PFSK-1 (cell line): ENCODE measurements around the gene RTP2.

ENCODE experiments used
- FOXP2 ChIP-seq: optimal IDR thresholded peaks from 2 replicates; pipeline ENCODE3; 2011; ENCODE audit warnings: borderline replicate concordance, control low read depth, inconsistent platforms; ENCODE audit not compliant: insufficient read depth; ENCODE audit errors: extremely low read length, extremely low read depth
- POLR2AphosphoS5 ChIP-seq: IDR thresholded peaks from 2 replicates; pipeline ENCODE4 v1.6.1; 2012; ENCODE audit warnings: low read depth, mild to moderate bottlenecking, control low read depth, low read length, moderate library complexity
- SIN3A ChIP-seq: IDR thresholded peaks from 2 replicates; pipeline ENCODE4 v1.6.1; 2012; ENCODE audit warnings: mild to moderate bottlenecking, low read length, moderate library complexity, borderline replicate concordance; ENCODE audit not compliant: insufficient read depth
- TAF1 ChIP-seq: IDR thresholded peaks from 2 replicates; pipeline ENCODE4 v1.6.1; 2012; ENCODE audit warnings: low read length, control low read depth, borderline replicate concordance; ENCODE audit not compliant: insufficient read depth
- TF ChIP-seq, protein P1 (sequence below), 2 experiments: IDR thresholded peaks; 2 replicates each; pipeline versions ENCODE4 v1.6.1 to v1.8.0; 2011 to 2012; ENCODE audit warnings: low read depth in 2 of 2, low read length in 2 of 2, control low read depth in 1 of 2, inconsistent platforms in 1 of 2, mild to moderate bottlenecking in 1 of 2, moderate library complexity in 1 of 2; ENCODE audit not compliant: insufficient read depth in 1 of 2

The RTP2 gene

DNA sequence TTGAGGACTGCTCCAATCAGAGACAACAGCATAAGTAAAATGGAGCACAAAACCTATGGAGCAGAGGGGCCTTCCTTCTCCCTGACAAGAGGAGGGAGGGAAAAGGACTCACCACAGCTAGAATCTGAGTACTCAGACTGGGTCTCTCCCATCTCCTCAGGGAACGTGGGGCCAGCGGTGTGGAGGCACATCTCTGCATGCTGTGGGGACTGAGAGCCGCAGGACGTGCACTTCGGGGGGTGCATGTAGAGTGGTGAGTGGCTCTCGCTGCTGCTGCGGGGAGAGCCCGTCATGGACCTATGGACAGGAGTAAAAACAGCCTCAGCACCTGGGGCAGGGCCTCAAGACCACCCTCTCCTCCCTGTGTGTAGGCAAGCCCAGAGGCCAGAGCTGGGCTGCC lies 25.9 kb upstream of the RTP2 start:
- TF ChIP-seq, protein P1, sequence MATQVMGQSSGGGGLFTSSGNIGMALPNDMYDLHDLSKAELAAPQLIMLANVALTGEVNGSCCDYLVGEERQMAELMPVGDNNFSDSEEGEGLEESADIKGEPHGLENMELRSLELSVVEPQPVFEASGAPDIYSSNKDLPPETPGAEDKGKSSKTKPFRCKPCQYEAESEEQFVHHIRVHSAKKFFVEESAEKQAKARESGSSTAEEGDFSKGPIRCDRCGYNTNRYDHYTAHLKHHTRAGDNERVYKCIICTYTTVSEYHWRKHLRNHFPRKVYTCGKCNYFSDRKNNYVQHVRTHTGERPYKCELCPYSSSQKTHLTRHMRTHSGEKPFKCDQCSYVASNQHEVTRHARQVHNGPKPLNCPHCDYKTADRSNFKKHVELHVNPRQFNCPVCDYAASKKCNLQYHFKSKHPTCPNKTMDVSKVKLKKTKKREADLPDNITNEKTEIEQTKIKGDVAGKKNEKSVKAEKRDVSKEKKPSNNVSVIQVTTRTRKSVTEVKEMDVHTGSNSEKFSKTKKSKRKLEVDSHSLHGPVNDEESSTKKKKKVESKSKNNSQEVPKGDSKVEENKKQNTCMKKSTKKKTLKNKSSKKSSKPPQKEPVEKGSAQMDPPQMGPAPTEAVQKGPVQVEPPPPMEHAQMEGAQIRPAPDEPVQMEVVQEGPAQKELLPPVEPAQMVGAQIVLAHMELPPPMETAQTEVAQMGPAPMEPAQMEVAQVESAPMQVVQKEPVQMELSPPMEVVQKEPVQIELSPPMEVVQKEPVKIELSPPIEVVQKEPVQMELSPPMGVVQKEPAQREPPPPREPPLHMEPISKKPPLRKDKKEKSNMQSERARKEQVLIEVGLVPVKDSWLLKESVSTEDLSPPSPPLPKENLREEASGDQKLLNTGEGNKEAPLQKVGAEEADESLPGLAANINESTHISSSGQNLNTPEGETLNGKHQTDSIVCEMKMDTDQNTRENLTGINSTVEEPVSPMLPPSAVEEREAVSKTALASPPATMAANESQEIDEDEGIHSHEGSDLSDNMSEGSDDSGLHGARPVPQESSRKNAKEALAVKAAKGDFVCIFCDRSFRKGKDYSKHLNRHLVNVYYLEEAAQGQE (IDR thresholded peaks at IDR 0.05; ENCODE audit: insufficient read depth in 1 of 2, low read depth in 2 of 2, low read length in 2 of 2) = no peak
- no peak for TF ChIP-seq POLR2AphosphoS5
- no peak for TF ChIP-seq SIN3A
- no peak for TF ChIP-seq TAF1
- no peak for TF ChIP-seq FOXP2

DNA sequence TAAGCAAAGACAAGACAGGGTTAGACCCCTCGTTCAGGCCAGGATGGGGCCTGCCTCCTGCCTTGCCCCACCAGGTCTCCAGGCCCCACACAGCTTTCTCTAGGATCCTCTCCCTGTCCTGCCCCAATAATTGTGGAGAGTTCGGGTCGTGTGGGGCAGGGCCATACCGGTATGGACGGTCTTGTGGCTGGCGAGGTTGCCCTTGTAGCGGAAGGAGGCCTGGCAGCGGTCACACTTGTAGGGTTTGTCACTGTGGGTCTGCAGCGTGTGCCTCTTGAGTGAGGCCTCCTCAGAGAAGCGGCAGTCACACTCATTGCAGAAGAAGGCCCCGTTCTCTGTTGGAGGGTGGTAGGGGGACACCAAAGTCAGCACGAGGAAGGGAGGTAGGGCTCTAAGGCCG lies 24.2 kb upstream of the RTP2 start:
- TF ChIP-seq SIN3A = no peak
- no peak for TF ChIP-seq POLR2AphosphoS5
- TF ChIP-seq, protein P1 (IDR thresholded peaks at IDR 0.05; ENCODE audit: insufficient read depth in 1 of 2, low read depth in 2 of 2, low read length in 2 of 2) = no peak
- no peak for TF ChIP-seq FOXP2
- no peak for TF ChIP-seq TAF1

DNA sequence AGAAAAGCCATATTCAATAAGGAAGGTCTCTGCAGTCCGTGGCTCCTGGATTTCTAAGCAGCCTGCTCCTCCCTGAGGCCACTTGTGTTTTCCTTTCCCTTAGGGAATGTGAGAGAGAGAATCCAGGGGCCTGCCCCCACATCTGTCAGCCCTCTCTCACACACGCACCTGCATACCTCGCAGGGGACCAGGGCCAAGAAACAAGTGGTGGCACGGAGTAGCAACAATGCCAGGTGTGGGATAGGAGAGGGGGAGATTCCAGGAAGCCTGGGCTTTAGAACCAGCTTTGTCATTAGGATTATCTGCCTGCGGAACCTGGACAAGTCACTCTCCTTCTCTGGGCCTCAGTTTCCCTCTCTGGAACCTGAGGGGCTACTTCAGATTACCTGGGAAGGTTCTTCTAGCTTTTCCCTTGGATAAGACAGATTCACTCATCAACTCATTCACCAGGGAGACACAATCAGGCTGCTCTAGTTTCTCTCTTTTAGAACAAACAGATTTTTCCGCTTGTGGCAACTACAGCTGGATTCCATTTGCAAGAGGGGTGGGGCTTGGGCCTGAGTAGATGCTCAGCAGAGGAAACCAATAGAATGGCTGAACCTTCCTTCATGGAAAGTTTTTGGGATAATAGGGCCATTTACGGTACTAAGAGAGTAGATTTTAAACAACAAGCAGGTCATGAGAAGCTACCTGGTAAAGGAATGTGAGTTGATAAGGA lies 23.5 kb upstream of the RTP2 start:
- no peak for TF ChIP-seq SIN3A

DNA sequence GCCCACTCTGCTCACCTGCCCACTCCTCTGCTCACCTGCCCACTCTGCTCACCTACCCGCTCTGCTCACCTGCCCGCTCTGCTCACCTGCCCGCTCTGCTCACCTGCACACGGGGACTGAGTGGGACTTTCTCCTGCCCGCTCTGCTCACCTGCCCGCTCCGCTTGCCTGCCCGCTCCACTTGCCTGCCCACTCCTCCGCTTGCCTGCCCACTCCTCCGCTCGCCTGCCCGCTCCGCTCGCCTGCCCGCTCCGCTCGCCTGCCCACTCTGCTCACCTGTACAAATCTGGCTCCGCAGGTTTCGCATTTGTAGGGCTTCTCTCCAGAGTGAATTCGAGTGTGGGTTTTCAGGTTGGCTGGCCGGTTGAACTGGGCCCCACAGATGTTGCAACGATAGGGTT lies 22.9 kb upstream of the RTP2 start:
- TF ChIP-seq, protein P1 (IDR thresholded peaks at IDR 0.05; ENCODE audit: insufficient read depth in 1 of 2, low read depth in 2 of 2, low read length in 2 of 2) = no peak
- TF ChIP-seq TAF1 = no peak
- no peak for TF ChIP-seq POLR2AphosphoS5
- no peak for TF ChIP-seq SIN3A
- no peak for TF ChIP-seq FOXP2

DNA sequence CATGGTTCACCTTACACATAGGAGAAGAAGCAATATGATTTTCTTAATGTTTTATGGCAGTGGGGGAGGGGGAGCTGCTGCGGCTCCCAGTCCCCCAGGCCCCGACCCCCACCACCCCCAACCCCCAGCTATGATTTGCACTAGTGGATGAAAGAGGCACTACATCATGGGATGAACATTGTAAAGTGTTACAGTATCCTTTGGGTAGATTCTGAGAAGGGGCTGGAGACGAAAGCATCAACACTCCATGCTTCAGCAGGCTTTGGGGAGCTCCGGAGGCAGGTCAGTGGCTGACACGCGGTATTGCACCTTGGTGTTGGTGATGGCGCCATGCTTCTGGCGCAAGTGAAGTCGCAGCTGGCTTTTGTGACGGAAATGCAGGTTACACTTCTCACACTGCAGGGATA lies 19.9 kb upstream of the RTP2 start:
- TF ChIP-seq TAF1 (no peak), POLR2AphosphoS5 (no peak), SIN3A (no peak), FOXP2 (no peak)
- TF ChIP-seq, protein P1 (IDR thresholded peaks at IDR 0.05; ENCODE audit: insufficient read depth in 1 of 2, low read depth in 2 of 2, low read length in 2 of 2) = no peak
